Raji (cell line): ENCODE data around the gene FBXW8.

Experiments used
- POLR2A ChIP-seq: IDR thresholded peaks from 2 replicates; pipeline ENCODE4 v1.6.1; 2011; ENCODE audit warnings: low read depth, low read length, control low read depth; ENCODE audit not compliant: insufficient read depth

FBXW8 gene

DNA sequence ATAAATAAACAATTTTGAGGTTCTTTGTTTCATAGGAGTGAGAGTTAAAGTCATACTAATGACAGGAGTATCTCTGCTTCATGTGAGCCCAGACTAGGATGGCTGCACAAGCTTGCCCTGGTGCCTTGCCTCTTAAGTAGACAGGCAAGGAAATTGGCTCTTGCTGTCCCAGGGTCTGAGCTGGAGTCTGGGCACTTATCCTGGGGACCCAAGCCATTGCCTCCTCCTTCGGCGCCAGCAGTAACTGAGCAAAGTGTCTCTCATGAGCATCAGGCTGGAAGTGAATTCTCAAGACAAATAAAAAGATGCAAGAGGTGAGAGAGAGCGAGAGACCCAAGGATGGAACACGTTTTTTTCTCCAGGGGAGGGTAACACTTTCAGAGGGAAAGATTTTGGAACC, 6.9 kb upstream of the FBXW8 start:
- TF ChIP-seq POLR2A = no peak

DNA sequence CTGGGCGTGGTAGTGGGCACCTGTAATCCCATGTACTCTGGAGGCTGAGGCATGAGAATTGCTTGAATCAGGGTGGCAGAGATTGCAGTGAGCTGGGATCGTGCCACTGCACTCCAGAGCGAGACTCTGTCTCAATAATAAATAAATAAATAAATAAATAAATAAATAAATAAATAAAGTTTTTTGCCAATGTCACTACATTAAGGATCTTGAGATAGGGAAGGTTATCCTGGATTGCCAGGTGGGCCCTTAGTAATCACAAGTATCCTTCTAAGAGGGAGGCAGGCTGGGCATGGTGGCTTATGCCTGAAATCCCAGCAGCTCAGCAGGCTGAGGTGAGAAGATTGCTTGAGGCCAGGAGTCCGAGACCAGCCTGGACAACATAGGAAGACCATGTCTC, 4.5 kb upstream of the FBXW8 start:
- TF ChIP-seq POLR2A = no peak

DNA sequence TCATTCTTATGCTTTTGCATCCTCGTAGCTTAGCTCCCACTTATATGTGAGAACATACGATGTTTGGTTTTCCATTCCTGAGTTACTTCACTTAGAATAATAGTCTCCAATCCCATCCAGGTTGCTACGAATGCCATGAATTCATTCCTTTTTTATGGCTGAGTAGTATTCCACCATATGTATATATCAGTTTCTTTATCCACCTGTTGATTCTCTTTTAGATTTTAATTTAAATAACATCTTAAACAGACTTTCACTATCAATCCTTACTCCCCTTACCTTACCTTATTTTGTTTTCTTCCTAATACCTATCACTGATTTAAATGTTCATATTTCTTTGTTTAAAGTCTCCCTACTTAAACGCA, 488 bp upstream of the FBXW8 start:
- TF ChIP-seq POLR2A = no peak

DNA sequence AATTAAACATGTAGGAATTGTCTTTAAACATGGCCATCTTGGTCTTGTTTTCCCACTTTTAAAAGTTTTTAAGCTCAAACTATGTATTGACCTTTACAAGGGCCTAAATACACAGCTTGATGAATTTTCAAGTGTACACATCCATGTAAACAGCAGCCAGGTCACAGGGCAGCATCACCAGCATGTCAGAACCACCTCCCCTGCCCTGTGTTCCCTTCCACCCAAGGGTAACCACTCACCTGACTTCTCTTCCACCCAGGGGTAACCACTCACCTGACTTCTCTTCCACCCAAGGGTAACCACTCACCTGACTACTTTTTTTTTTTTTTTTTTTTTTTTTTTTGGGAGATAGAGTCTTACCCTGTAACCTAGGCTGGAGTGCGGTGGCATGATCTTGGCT, 4.6 kb downstream of the FBXW8 start:
- TF ChIP-seq POLR2A = no peak

DNA sequence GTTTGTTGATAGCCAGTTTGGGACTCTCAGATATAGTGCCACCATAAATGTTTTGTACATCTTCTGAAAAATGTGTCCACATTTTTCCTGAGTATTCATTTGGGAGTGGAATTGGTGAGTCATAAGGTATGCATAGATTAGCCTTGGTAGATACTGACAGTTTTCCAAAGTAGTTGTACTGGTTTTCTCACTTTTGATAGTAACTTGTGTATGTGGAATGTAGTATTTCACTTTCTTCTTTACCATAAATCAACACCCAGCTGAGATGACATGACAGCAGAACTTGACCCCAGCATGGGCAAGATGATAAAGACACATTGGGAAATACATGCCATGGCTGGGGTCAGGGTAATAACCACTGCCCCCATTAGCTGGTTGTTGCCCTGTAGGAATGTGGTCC, 5.4 kb downstream of the FBXW8 start:
- no peak for TF ChIP-seq POLR2A

DNA sequence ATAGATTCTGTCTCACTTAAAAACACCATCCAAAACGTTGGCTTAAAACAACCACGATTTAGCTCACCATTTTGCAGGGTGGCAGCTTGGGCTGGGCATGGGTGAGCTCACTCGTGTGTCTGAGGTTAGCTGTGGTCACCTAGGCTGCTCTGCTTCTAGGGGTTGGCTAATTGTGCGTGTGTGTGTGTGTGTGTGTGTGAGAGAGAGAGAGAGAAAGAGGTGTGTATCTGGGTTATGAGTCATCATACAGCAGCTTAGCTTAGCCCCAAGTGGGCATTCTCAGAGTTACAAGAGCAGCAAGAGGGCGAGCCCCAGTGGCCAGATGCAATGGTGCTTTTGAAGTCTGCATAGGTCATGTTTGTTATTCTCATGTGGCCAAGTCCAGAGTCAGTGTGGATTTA, 6.0 kb downstream of the FBXW8 start:
- TF ChIP-seq POLR2A = 0 out of 2 replicates have a peak, but pooled peaks have one; percentile 23

DNA sequence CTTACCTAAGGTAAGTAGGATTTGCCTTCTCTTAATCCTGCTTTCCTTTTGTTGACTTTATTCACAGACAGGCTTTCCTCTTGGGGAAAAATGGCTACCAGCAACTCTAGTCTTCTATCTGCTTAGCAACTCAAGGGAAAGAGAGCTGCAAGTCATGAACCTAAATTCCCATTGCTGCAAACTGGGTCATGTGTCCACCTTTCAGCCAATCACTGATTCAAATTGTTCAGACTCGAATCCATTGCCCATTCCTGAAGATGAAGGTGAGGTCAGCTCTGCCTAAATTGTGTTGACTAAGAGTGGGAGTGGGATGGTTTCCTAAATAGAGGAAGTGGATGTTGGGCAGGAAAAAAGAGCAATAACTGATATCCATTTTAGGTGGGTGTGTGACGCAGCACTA, 7.7 kb downstream of the FBXW8 start:
- TF ChIP-seq POLR2A = no peak

DNA sequence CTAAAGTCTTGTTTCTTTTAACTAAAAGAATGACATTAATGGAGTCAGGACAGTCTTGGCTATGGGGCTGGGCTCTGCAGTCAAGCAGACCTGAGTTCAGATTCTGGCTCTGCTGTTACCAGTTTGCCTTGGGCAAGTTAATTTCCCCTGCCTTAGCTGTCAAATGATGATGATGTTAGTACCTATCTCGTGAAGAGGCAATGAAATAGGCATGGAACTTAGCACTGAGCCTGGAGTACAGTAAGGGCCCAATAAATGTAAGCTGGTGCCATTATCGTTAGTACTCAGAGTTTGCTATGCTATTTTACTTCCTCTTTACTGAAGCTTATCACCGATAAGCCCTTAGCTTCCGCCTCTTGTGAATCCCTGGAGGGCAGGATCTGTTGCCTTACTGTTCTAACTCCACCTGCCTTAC, 8.5 kb downstream of the FBXW8 start:
- no peak for TF ChIP-seq POLR2A

DNA sequence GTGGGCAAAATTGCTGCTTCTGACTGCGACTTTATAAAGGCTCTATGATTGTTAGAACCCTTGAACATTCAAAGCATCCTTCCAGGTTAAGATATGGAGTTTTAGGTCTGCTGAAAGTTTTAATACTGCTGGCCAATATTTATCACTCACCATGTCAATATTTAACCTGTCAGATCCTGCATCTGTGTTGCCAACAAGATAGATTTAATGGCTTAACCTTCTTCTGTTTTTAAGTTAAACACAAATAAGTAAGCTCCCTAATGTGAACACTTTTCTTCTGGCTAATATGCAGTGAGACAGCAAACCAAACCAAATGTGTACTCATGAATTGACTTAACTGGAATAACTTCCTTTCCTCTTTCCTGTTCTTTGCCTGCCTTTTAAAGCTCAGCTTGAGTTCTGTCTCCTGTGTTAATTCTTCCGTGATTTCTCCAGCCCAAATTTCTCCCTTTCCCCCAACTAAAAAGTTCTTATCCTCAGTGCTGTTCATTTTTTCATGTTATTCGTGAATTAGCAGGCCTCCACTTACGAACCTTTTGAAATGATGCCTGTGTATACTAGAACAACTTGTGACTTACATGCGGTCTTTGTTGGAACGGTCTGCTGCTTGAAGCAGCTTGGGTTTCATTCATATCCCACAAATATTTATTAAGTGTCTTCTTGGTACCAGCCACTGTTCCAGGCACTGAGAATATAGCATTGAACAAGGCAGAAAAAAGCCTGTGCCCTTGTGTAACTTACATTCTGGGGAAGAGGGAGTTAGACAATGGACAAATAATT, 9.1 kb downstream of the FBXW8 start:
- no peak for TF ChIP-seq POLR2A

DNA sequence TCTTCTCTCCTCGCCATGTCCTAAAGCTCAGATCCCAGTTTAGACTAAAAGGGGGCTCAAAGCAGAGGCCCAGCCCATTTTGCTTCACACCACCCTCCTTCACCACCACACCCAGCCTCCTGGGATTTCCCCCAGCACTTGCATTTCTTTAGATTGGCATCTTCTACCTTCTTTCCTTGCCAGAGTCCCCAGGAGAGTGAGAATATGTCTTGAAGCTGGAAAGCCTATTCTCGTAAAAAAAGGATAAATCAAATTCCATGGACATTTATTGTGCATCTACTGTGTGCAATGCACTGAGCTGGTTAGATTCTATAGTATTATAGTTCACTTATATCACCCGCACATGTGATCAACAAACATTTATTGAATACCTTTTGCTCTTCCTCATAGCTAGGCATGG, 10.2 kb downstream of the FBXW8 start:
- no peak for TF ChIP-seq POLR2A

DNA sequence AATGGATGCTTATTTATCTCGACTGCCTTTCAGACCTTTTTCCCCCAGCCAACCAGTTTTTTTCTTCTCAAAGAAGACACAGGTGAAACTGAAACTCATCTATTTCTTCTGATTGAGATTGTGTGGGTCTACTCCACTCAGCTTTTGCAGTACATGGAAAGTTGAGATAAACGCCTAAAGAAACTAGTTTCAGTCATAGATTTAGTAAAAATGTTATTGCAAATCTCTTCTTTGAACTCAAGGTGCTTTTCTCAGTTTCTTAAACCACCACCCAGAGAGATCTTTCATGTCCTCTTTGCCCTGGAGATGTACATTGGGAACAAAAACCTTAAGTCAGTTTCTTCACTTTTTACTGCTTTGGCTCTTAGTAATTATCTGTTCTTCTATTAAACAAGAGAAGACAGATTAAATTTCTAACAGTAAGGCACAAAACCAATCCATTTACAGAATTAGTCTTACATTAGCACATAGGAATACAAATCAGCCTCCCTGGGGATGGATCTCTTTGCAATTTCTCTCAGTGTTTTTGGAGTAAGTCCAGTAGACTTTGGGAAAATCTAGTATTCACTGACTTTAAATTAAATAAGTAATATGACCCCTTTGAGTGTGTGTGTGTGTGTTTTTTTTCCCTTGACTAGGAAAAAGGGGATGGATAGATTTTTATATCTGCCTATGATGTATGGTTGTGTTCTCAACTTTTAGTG, 11.6 kb downstream of the FBXW8 start:
- TF ChIP-seq POLR2A = no peak

DNA sequence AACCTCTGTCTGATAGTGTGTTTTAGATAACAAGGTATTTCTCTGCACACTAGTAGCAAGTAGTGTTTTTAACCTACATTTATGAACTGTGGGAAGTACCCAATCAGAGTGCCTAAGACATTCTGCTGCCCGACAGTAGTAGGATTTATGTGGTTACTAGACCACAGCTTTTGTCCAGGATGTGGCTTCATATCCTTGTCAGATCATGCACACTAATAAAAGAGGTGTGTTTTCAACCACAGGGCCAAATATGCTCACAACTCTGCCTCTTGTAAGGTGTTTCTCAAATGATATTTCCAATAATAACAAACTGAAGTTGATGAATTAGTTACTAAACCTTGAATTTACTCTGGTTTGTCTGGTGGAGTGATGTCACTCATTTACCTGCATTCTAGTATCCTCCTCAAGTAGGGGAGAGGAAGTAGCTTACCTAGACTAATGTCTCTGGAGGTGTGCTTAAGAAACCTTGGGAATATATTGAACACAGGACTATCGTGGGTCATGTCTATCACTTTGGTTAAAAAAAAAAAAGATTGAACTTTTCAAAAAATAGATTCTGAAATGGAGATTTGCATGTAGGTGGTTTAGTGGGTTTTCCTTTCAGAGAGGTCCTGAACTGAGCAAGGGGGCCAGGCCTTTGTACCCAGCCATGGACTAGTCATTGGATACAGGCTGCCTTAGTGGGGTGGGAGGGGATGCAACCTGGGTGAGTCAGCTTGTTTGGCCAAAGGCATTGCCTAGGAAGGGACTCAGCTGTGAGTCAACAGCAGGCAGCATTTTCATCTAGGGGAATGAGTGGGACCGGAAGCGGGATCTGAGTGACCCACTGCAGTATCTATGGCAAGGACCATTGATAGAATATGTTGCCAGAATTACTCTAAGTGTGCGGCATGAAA, 14.1 kb downstream of the FBXW8 start:
- TF ChIP-seq POLR2A = no peak

DNA sequence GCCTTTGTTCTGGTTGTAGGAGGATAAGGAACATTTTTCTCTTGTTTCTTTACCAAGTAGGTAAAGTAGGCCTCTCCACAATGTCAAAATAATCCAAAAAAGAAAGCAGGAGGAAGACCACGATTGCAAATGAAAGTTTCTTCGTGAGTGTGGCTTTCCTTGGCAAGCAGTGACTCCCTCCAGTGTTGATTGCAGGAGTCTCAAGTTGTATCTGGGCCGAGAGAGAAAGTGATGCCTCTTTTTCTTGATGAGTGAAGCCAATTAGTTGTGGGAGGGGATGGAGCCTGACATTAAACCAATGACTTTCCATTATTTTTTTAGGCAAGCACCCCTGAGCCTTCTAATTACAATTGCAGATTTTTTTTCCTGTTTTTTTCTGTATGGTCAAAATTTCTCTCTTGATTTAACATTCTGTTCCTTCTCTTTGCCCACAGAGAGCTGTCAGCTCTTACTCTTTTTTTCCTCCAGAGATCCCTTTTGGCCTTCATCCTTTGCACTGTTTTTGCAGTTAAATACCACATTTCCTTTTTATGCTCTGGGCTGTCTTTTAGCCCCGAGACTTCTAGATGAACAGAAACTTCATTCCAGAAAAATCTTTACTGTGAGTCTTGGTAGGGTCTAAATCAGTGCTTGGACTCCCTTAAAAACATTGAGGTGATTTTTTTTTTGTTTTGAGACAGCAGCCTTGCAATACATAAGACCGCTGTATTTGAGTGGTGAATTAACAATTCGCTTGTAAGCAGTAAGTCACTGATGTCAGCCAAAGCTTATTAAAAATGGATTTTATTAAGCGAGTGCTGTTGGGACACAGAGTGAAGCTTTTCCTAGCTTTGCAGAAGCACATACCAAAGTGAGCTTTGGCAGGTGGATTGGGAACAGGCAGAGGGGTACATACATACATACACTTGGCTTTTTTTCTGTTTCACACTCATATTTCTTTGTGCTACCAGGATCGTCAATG, 15.8 kb downstream of the FBXW8 start:
- no peak for TF ChIP-seq POLR2A

DNA sequence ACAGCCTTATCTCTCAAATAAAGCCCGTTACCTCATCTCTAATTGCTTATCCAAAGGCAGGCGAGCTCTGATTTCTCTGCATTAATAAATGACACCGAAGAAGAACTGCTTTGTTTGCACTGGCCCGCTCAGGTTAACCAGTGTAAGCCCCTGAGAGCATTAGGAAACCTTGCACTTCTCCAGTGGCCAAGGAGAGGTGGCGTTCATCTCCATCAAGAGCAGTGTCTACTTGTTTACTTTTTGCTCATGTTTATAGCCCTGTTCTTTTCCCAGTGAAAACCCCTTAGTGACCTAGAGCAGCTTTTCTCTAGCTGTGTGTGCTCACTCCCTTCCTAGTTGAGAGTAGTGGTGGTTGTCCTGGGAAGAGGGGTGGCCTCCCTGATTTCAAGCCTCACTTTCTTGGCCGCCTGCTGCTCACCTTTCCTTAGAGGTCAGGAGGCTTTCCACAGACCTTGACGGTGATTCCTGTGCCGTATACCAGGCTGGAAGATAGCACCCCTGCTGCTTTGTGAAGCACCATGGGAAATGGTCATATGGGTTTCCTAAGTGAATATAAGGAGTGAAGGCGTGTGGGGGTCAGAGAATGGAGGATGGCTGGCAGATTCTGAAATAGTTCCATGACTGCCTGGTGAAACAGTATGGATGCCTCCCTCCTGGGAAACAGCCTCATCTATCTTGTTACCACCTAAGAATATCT, 16.6 kb downstream of the FBXW8 start:
- TF ChIP-seq POLR2A = no peak
